Thoracic aorta (tissue), 2 donors: Measurements from ENCODE around the gene PCBP3. TPM values are rescaled to one million over a fixed set of nuclear protein-coding genes. Genes with fewer than 3 reads are reported as not detected.

Source experiments
- ATAC-seq: fragments of 150-250 bp; one replicate; pipeline ENCODE4 v1.8.0; 2017; ENCODE audit warnings: low read depth; ENCODE audit not compliant: insufficient number of reproducible peaks, low FRiP score
- DNase-seq: peaks from one replicate; pipeline ENCODE4 v3.0.0-alpha.2; 2020; ENCODE audit warnings: low spot score
- H3K27ac ChIP-seq, 2 donors: fragments of 200-600 bp; sonication (generic); 1 replicate in 1 of 2; 2 replicates in 1 of 2; pipeline ENCODE4 v1.5.1; 2016; ENCODE audit warnings: mild to moderate bottlenecking in 2 of 2, moderate library complexity in 2 of 2
- H3K27me3 ChIP-seq: fragments of 200-600 bp; sonication (generic); replicated peaks from 2 replicates; pipeline ENCODE4 v1.6.0; 2016; ENCODE audit warnings: mild to moderate bottlenecking; ENCODE audit not compliant: insufficient read depth
- H3K36me3 ChIP-seq: fragments of 200-600 bp; sonication (generic); one replicate; pipeline ENCODE4 v1.5.1; 2016
- H3K4me1 ChIP-seq, 2 donors: fragments of 200-600 bp; sonication (generic); 1 replicate in 1 of 2; 2 replicates in 1 of 2; pipeline versions ENCODE4 v1.5.1 to v1.6.0; 2016; ENCODE audit warnings: low read depth in 2 of 2, mild to moderate bottlenecking in 1 of 2; ENCODE audit not compliant: control insufficient read depth in 1 of 2
- H3K4me3 ChIP-seq: fragments of 200-600 bp; sonication (generic); 2 replicates; pipeline ENCODE4 v1.5.1; 2016; ENCODE audit warnings: mild to moderate bottlenecking
- H3K9me3 ChIP-seq: fragments of 200-600 bp; sonication (generic); 2 replicates; pipeline ENCODE4 v1.5.1; 2016
- total RNA-seq, 2 donors: library from RNA; depleted of rRNA; stranded (reverse); fragments of >200 nt; gene quantifications; one replicate each; pipeline versions ENCODE4 v1.1.0 to v1.2.3, GENCODE V29; 2016
- TF ChIP-seq, protein P1 (sequence below): fragments of 200-600 bp; sonication (generic); IDR thresholded peaks from one replicate; pipeline ENCODE4 v1.5.1; 2019; ENCODE audit warnings: antibody characterized with exemption

PCBP3 gene
- total RNA-seq, 2 donors from 2014 or later: 4.5 to 28.4 TPM

DNA sequence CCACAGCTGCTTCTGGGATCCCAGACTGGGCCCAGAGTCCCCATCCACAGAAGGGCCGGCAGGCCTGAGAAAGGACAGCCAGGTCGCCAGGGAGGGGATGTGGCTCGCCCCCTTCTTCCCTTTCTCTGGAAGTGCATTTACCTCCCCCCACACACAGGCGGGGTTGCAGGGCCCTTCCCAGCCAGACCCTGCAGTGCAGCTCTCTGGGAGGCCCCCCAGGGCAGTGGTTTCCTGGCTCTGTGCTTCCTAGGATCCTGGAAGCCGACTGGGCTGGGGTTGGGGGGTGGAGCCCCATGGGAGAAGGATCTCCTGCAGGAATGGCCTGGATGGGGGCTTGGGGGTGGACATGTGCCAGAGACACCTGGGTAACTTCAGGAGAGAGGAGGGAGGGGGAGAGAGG is 333.9 kb downstream of the PCBP3 start:
- TF ChIP-seq, protein P1, sequence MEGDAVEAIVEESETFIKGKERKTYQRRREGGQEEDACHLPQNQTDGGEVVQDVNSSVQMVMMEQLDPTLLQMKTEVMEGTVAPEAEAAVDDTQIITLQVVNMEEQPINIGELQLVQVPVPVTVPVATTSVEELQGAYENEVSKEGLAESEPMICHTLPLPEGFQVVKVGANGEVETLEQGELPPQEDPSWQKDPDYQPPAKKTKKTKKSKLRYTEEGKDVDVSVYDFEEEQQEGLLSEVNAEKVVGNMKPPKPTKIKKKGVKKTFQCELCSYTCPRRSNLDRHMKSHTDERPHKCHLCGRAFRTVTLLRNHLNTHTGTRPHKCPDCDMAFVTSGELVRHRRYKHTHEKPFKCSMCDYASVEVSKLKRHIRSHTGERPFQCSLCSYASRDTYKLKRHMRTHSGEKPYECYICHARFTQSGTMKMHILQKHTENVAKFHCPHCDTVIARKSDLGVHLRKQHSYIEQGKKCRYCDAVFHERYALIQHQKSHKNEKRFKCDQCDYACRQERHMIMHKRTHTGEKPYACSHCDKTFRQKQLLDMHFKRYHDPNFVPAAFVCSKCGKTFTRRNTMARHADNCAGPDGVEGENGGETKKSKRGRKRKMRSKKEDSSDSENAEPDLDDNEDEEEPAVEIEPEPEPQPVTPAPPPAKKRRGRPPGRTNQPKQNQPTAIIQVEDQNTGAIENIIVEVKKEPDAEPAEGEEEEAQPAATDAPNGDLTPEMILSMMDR: no peak
- peaks cover 14 to 43% of the 10 kb centered on the region in 2 donors for H3K4me1 ChIP-seq
- no peaks in the 10 kb centered on the region for H3K9me3 ChIP-seq
- no peaks in the 10 kb centered on the region for H3K36me3 ChIP-seq
- DNase-seq: no peak
- peak overlapping the region; percentile 65 for H3K27ac ChIP-seq
- no peak overlapping the region for H3K4me3 ChIP-seq
- no peaks in the 10 kb centered on the region for H3K27me3 ChIP-seq
- no peak for ATAC-seq

DNA sequence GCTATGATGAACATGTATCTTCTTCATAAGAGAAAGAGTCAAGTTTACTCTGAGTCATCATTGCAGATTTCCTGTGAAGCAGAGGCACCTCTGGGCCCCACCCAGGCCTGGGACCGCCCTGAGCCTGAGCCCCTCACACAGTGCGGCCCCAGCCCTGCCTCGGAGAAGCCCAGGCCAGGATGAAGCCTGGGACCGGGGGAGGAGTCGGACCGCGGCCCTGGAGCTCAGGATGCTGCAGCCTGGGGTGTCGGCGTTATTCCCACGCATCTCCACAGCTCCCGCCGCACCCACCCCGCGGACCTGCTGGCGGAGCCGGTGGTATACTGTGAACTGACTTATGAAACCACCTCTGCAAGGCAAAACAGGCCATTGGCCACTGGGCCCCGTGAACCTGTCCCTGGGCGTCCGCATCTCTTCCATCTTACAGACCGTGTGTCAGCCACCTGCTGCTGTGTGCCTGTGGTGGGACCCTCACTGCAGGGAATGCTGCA is 335.7 kb downstream of the PCBP3 start:
- TF ChIP-seq, protein P1: no peak
- Histone ChIP-seq H3K27ac (no peak overlapping the region), H3K36me3 (peaks cover 4% of the 10 kb centered on the region), H3K27me3 (no peaks in the 10 kb centered on the region), H3K4me3 (no peak overlapping the region), H3K9me3 (no peaks in the 10 kb centered on the region), H3K4me1 (peaks cover 11 to 35% of the 10 kb centered on the region in 2 donors)
- no peak for ATAC-seq
- DNase-seq: no peak

DNA sequence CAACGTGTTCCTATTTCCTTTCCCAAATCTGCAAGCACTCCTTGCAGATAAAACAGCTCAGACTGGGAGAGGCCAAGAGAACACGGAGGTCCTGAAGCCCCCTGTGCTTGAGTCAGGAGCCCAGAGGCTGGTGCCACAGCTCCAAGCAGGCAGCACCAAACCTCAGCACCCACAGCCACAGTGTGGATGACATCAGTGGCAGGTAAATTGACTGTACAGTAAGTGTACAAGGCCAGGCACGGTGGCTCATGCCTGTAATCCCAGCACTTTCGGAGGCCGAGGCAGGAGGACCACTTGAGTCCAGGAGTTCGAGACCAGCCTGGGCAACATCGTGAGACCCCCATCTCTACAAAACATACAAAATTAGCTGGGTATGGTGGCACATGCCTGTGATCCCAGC is 336.1 kb downstream of the PCBP3 start:
- Histone ChIP-seq H3K27me3 (no peaks in the 10 kb centered on the region), H3K36me3 (peaks cover 8% of the 10 kb centered on the region), H3K27ac (peak overlapping the region in 1 of 2 donors; percentile 43), H3K9me3 (no peaks in the 10 kb centered on the region), H3K4me1 (peaks cover 15 to 35% of the 10 kb centered on the region in 2 donors), H3K4me3 (no peak overlapping the region)
- DNase-seq: no peak
- ATAC-seq: no peak
- TF ChIP-seq, protein P1: no peak

DNA sequence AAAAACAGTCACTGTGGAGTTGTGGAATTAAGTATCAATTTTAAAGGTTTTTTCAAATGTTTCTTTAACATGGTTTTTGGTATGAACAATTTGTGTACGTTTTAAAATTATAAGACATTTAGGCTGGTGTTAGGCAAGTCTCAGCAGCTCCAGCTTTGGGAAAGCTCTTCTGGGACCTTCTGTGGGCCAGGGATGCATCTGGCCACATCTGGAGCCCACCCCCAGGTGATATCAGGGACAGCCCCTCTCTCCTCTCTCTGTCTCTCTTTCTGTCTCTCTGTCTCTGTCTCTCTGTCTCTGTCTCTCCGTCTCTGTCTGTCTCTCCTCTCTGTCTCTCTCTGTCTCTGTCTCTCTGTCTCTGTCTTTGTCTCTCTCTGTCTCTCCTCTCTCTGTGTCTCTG is 336.7 kb downstream of the PCBP3 start:
- Histone ChIP-seq H3K9me3 (no peaks in the 10 kb centered on the region), H3K27me3 (no peaks in the 10 kb centered on the region), H3K4me3 (no peak overlapping the region), H3K4me1 (peaks cover 10 to 35% of the 10 kb centered on the region in 2 donors), H3K36me3 (peaks cover 12% of the 10 kb centered on the region), H3K27ac (peak overlapping the region; percentile 43 to 78)
- DNase-seq: no peak
- TF ChIP-seq, protein P1: no peak
- no peak for ATAC-seq

DNA sequence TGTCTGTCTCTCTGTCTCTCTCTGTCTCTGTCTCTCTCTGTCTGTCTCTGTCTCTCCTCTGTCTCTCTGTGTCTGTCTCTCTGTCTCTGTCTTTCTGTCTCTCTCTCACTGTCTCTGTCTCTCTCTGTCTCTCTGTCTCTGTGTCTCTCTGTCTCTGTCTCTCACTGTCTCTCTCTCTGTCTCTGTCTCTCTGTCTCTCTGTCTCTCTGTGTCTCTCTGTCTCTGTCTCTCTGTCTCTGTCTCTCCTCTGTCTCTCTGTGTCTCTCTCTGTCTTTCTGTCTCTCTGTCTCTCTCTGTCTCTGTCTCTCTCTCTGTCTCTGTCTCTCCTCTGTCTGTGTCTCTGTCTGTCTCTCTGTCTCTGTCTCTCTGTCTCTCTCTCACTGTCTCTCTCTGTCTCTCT is 337.2 kb downstream of the PCBP3 start:
- Histone ChIP-seq H3K36me3 (peaks cover 16% of the 10 kb centered on the region), H3K4me3 (peak overlapping the region; percentile 65), H3K27me3 (no peaks in the 10 kb centered on the region), H3K9me3 (no peaks in the 10 kb centered on the region), H3K27ac (peak overlapping the region; percentile 78 to 83), H3K4me1 (peaks cover 8 to 37% of the 10 kb centered on the region in 2 donors)
- DNase-seq (no peak), ATAC-seq (no peak)
- TF ChIP-seq, protein P1: no peak
